ENCODE data around the gene MARCHF11.

The MARCHF11 gene

DNA sequence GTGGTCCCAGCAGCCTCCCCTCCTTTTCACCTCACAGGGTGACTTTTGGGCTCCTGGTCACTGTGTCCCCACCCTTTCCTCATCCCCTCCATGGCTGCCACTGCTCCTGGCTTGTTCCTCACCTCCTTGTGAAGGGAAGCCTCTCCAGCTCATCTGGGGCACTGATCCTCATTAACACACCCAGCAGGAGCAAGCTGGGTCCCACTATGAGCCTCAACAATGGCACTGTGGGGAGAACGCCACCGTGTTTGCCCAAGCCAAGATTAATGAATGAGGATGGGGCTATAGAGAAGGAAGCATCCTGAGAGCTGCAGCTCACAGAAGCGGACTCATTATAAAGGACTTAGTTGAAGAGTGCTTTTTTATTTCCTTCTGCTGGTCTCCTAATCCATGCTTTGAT, 118.4 kb downstream of the MARCHF11 start:
- TF ChIP-seq, protein P1, sequence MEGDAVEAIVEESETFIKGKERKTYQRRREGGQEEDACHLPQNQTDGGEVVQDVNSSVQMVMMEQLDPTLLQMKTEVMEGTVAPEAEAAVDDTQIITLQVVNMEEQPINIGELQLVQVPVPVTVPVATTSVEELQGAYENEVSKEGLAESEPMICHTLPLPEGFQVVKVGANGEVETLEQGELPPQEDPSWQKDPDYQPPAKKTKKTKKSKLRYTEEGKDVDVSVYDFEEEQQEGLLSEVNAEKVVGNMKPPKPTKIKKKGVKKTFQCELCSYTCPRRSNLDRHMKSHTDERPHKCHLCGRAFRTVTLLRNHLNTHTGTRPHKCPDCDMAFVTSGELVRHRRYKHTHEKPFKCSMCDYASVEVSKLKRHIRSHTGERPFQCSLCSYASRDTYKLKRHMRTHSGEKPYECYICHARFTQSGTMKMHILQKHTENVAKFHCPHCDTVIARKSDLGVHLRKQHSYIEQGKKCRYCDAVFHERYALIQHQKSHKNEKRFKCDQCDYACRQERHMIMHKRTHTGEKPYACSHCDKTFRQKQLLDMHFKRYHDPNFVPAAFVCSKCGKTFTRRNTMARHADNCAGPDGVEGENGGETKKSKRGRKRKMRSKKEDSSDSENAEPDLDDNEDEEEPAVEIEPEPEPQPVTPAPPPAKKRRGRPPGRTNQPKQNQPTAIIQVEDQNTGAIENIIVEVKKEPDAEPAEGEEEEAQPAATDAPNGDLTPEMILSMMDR (IDR thresholded peaks at IDR 0.05): no peak
- TF ChIP-seq ZFX (IDR thresholded peaks at IDR 0.05; ENCODE audit: borderline replicate concordance): no peak
- no peak overlapping the region for H3K27ac ChIP-seq

GRCh38 chr5:16057277-16057676, 122.3 kb downstream of the MARCHF11 start:
- H3K27ac ChIP-seq: no peak overlapping the region
- TF ChIP-seq ZFX (IDR thresholded peaks at IDR 0.05; ENCODE audit: borderline replicate concordance): no peak
- TF ChIP-seq, protein P1 (IDR thresholded peaks at IDR 0.05): no peak

- TF ChIP-seq, protein P1 (IDR thresholded peaks at IDR 0.05): no peak
- TF ChIP-seq ZFX (IDR thresholded peaks at IDR 0.05; ENCODE audit: borderline replicate concordance): no peak
These were observed 128.3 kb downstream of the MARCHF11 start for GRCh38 chr5:16051246-16051755.

DNA sequence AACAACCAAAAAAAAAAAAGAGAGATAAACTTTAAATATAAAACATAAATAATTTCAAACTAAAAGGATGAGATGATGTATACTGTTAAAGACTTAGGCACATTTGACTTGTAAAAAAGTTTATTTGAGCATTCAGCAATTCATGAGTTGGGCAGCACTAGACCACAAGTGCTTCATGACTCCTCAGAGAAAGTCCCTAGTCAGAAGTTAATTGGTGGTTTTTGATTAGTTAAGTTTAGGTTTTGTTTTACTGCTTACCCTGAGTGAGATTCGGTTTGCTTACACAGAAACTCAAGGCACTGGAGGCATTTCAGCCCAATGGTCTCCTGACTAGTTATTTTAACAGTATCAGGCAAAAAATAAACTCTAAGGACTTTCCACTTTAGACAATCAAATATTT, 129.2 kb downstream of the MARCHF11 start:
- no peak for TF ChIP-seq ZFX (IDR thresholded peaks at IDR 0.05; ENCODE audit: borderline replicate concordance)
- TF ChIP-seq, protein P1 (IDR thresholded peaks at IDR 0.05): no peak
- H3K27ac ChIP-seq: no peak overlapping the region

More at GRCh38 chr5:16051246-16051755, 128.3 kb downstream of the MARCHF11 start:
- H3K27ac ChIP-seq: no peak overlapping the region

GRCh38 chr5:16049761-16050160, 129.8 kb downstream of the MARCHF11 start:
- no peak for TF ChIP-seq ZFX (IDR thresholded peaks at IDR 0.05; ENCODE audit: borderline replicate concordance)
- TF ChIP-seq, protein P1 (IDR thresholded peaks at IDR 0.05): no peak
- H3K27ac ChIP-seq: no peak overlapping the region

DNA sequence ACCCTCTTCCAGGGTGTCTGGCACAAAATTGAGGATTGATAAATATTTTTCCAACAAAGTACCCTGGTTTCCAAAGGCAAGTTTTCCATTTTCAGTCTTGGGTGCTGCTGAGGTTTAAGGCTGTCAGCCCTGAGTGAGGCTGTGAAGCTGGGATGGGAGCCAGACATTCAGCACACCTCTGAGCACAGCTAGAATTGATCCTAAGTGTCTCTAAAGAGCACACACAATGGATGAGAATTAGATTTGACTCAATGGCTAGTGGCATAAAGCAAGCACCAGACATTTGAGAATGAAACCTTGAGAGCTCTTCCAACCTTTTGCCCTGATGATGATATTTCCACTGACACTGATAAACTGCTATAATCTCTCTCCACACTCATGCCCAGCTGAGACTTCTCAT, 131.5 kb downstream of the MARCHF11 start:
- TF ChIP-seq, protein P1 (IDR thresholded peaks at IDR 0.05): no peak
- TF ChIP-seq ZFX (IDR thresholded peaks at IDR 0.05; ENCODE audit: borderline replicate concordance): no peak
- no peak overlapping the region for H3K27ac ChIP-seq

DNA sequence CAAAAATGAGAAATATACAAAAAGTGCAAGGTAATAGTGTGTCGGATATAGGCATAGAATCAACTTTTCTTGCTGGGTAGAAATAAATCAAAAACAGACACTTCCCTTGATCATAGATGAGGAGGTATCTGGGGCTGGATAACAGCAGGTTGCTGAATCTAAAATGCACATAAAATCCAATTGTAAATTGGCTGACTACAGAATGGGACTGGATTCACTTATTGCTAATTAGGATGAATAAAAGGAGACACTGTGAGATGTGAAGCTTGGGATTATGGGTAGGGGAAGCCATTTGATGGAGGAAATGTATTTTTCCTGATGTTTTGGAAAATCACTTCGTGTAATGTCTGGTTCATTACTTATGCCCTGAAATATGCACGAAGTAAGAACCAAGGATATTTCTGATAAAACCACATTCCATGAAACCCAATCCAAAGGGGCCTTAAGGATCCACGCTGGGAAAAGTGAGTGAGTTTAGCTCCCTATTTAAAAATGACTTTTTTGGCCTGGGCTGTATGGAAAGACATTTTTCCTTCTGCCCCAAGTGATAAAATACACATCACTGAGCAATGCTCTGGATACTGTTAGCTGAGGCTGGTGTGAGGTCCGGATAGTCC, 136.1 kb downstream of the MARCHF11 start:
- no peak for TF ChIP-seq ZFX (IDR thresholded peaks at IDR 0.05; ENCODE audit: borderline replicate concordance)
- TF ChIP-seq, protein P1 (IDR thresholded peaks at IDR 0.05): no peak
- H3K27ac ChIP-seq: no peak overlapping the region
